Activated CD8-positive, alpha-beta memory T cell treated with anti-CD3 and anti-CD28 coated beads, Interleukin-2, amount 50 U/mL, for 48 hours (primary cell): Measurements from ENCODE around the gene PUS1.
"Not testable (repeated sequence)": the region's sequence is repeated elsewhere in the genome, so short reads cannot be mapped to it uniquely, and the experiment has no call there.

ENCODE experiments used
- DNase-seq: peaks from one replicate; pipeline ENCODE4 v3.0.0-alpha.2; 2020

PUS1 gene

DNA sequence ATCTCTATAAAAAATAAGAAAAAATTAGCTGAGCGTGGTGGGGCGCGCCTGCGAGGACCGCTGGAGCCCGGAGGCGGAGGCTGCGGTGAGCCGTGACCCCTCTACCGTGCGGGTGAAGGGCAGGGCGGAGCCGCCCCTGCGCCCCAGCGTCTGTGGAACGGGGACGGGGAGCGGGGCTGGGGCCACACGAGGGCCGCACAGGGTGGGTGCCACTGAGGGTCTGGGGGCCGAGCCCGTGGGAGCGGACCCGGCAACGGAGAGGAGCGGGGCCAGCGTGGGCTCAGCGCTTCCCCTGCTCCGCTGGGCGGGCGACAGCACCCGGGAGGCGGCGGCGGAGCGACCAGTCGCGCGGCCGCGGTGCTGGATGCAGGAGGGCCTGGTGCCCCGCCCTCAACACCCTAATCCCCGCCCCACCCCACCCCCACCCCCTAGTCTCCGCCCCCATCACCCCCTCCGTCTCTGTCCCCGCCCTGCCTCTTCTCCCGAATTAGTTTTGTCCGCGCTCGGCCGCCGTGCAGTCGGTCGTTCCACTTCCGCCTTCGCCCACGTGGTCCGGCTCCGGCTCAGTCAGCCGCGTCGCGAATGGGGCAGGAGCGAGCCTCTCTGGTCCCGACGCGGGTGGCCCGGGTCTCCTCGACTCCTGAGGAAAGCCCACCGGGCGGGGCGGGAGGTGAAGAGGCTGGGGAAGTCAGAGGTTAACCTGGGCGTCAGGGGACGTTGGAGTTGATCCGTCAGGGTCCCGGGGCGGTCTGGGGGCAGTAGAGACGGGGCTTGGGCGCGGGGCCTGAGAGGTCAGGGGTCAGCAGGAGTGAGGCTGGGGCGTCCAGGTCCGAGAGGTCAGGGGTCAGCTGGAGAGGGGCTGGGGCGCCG, at the start of gene PUS1:
Gene PUS1, plus strand, starts transcription at position 566 of the 870 bp plus-strand sequence. CDS start 447 bp downstream, outside the sequence.
- DNase-seq = peak; percentile 95

DNA sequence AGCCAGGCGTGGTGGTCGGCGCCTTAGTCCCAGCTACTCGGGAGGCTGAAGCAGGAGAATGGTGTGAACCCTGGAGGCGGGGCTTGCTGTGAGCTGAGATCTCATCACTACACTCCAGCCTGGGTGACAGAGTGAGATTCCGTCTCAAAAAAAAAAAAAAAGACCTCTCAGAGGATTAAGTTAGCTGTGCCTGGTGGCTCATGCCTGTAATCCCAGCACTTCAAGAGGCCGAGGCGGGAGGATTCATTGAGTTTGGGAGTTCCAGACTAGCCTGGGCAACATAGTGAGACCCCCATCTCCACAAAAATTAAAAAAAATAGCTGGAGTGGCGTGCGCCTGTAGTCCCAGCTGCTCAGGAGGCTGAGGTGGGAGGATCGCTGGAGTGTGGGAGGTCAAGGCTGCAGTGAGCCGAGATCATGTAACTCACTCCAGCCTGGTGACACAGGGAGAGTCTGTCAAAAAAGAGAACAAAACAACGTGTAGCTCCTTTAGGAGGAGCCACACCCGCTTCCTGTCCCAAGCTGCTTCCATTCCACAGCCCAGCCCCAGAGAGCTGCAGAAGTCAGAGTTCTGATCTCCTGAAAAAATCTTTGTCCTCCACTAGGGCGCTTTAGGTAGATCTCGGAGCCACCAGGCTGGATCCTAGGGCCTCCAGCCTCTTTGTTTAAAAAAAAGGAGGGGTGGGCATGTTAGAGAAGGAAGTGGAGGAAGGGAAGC, 46.1 kb upstream of the PUS1 start:
- DNase-seq = no peak

DNA sequence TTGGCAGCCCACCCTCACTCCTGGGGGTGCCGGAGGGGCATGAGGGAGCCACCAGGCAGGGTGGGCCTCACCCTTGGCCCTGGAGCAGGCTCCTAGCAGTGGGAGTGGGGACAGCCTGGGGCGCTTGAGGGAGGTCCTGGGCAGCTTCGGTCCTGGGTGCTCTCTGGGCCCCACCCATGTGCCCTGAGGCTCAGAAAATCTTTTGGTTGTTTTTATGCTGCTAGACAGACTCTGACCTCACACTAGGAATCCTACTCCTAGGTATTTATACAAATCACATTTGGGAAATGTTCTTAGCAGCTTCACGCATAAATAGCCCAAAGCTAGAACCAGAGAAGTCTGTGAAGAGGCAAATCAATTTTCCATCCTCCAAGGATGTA, 45.6 kb upstream of the PUS1 start:
- DNase-seq = no peak

DNA sequence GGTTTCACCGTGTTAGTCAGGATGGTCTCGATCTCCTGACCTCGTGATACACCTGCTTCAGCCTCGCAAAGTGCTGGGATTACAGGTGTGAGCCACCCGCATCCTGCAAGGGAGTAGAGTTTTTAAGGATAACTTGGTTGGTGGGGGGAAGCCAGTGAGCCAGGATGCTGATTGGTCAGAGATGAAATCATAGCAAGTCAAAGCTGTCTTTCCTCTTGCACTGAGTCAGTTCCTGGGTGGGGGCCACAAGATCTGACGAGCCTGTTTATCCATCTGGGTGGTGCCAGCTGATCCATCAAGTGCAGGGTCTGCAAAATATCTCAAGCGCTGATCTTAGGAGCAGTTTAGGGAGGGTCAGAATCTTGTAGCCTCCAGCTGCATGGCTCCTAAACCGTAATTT, 44.0 kb upstream of the PUS1 start:
- not testable (repeated sequence) for DNase-seq

DNA sequence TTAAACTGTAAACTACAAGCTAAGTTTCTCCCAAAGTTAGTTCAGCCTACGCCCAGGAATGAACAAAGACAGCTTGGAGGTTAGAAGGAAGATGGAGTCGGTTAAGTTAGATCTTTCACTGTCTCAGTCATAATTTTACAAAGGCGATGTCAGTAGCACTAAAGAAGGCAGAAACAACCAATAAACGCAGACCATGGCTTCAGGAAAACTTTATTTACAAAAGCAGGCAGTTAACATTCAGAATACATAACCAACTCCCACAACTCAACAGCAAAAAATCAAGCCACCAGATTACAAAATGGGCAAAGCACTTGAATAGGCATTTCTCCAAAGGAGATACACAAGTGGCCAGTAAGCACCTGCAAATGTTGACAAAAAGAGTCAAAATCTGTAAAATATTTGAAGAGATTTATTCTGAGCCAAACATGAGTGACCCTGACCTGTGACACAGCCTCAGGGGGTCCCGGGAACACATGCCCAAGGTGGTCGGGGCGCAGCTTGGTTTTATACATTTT, 43.5 kb upstream of the PUS1 start:
- no peak for DNase-seq

DNA sequence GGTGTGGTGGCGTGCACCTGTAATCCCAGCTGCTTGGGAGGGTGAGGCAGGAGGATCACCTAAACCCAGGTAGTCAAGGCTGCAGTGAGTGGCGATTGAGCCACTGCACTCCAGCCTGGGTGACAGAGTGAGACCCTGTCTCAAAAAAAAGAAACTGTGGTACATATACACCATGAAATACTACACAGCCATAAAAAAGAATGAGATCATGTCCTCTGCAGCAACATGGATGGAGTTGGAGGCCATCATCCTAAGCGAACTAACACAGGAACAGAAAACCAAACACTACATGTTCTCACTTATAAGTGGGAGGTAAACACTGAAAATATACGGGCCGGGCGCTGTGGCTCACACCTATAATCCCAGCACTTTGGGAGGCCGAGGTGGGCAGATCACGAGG, 37.4 kb upstream of the PUS1 start:
- DNase-seq = not testable (repeated sequence)

DNA sequence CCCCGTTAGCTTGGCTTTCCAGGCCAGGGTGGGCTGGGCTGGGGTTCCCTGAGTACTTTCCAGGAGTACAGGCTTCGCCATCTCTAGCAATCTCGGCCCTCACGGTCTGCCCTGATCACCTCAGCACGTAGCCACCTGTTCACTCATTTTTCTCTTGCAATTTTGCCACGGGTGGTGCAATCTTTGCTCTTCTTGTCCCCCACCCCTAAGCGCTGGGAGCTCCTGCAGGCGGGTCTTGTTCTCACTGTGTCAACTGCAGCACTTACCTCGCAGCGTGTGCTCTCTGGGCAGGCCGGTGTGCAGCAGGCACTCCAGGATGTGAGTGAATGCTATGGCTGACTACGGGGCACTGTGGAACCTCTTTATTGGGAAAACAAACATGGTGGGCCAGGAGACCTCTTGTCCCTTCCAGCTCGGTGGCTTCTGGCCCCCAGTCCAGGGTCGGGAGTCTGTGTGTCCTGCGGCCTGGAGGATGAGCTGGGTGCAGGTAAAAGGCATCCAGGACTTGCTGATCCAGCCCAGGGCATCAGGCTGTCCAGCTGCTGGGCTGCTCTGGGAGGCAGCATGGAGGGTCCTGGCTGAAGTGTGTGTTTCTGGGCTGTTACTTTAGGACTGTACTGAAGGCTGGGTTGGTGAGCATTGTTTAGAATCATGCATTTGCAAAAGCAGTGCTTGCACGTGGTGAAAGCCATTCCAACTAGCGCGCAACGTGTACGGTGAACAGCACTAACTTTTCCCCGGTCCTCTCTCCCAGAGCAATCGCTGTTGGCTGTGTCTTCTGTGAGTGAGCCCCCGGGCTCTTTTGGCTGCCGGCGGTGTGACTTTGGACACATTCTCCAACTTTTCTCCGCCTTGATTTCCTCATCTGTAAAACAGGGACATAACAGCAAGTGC, 36.1 kb upstream of the PUS1 start:
- DNase-seq = no peak

DNA sequence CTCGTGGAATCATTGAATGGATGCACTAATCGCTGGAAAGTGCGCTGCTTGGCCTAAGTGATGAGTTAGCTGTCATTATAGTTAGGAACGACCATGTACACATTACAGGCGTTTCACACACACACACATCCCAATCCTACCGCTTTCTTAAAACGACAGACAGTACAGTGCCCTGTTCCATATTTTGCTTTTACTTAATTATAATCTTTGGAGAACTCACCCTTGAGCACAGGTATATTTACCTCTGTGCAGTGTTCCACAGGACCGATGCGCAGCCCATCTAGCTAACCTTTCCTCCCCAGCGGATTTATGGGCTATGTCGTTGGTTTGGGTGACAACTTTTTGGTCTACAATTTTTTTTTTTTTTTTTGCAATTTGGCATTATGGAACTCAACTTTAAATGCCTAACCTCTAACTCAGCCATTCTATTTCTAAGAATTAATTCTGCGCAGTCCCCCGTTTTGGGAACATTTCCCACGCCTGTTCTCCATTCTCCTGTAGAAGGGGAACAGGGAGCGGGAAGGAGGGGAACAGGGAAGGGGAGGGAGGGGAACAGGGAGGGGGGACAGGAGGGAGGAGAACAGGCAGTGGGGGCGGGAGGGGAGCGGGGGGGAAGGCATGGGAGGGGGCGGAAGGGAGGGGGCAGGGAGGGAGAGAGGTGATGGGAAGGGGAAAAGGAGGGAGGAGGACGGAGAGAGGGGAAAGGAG, 35.3 kb upstream of the PUS1 start:
- no peak for DNase-seq

DNA sequence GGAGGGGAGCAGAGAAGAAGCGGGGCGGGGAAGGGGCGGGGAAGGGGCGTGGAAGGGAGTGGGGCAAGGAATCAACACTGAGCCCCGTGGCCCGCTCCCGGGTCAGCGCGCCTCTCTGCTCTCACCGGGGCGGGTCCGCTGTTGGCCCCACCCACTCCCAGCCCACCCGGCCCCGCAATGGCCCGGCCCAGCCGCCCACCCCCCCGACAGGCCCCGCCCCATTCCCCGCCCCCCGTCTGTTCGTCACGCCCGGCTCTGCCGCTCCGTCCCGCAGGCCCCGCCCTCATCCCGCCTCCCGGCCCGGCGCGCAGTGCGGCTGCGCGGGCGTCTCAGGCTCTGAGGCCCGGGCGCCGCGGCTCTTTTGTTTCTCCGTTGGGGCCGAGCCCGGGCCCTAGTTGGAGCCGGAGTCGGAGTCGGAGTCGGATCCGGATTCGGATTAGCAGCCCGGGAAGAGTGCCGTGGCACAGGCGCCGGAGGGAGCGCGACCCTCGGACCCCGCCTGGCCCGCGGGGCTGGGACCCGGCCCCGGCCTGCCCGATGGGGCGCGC, 34.7 kb upstream of the PUS1 start, which contains the start of gene ULK1:
Gene ULK1, plus strand, starts transcription at position 310 of the 548 bp plus-strand sequence. CDS start 380 bp downstream, outside the sequence.
- peak; percentile 97 for DNase-seq

DNA sequence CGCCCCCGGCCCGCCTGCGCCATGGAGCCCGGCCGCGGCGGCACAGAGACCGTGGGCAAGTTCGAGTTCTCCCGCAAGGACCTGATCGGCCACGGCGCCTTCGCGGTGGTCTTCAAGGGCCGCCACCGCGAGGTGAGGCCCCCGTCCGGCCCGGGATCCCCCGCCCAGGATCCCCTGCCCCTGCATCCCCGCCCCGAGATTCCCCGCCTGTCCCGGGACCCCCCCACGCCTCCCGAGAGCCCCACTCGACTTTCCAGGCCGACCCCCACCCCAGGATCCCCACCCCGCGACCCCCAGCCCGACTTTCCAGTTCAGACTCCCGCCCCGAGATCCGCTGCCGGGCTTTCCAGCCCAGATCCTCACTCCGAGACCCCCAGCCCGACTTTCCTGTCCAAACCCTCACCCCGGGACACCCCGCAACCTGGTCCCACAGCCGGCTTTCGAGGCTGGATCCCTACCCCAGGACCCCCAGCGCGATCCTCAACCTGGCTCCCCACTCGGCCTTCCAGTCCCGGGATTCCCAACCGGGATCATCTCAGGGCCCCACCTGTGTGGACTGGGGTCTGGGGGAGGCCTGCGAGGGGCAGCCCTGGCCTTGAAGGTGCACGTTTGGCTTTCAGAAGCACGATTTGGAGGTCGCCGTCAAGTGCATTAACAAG, 34.0 kb upstream of the PUS1 start:
- DNase-seq = no peak

DNA sequence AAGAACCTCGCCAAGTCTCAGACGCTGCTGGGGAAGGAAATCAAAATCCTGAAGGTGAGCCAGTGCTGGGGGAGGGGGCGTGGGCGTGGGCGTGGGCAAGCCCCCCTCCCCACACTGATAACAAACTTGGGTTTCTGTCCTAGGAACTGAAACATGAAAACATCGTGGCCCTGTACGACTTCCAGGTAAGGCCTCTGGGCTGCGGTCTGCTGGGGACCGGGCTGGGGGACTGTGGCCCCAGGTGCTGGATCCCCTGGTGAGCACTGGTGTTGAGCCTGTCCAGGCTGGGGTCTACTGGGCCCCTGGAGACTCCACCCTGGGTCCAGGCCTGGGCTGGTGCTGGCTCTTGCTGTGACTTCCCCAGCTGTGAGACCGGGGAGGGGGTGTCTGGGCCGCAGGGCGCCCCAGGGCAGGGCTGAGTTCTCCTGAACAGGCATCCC, 33.4 kb upstream of the PUS1 start:
- DNase-seq = no peak

DNA sequence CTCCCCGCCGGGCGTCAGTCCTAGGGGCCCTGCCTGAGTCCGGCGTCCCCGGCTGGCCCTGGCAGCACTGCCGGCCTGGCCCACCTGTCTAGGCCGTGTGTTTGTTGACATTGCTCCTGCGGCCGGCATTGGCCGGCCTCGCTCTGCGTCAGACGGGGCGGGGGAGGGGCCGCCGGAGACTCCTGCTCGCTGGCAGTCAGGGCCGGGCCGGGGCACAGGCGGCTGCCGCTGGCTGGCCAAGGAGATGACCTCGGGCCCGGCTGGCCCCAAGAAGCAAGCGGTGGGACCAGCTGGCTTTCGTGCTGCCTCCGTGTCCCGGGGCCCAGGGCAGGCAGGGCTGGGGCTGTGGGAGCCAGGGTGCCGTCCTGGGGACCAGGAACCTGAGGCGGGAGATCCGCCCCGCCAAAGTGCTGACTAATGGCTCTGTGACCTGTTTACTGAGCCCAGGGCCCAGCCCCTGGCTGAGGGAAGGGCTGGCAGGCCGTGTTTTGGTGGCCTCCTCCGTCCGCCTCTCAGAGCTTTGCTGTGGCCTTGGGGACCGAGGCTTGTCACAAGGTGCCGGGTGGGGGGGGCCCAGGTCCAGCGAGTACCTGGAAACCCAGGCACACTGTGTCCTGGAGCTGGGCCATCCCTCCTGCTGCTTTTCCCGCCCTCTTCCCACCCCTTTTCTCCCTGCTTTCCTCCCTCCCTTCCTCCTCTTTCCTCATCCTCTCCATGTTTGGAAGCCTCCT, 32.8 kb upstream of the PUS1 start:
- DNase-seq = peak; percentile 85

DNA sequence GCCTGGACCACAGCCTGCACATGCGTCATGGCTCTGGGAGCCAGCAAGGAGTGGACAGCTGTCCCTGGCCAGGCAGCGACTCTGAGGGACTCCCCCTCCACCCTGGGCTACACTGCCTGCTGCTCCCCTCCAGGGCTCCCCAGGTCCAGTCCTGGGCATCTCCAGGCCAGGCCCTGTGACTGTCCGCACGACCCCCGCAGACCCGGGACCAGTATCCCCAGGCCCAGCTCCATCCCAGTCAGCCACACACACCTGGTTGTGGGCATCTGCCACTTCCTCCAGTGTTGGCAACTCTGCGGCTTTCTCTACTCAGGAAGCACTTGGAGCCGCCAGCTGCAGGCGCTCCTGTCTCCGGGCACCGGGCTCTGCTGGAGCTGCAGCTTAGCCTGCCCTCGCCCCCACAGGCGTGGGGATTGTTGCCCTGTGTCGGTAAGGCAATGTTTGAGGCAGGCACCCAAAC, 32.2 kb upstream of the PUS1 start:
- no peak for DNase-seq

DNA sequence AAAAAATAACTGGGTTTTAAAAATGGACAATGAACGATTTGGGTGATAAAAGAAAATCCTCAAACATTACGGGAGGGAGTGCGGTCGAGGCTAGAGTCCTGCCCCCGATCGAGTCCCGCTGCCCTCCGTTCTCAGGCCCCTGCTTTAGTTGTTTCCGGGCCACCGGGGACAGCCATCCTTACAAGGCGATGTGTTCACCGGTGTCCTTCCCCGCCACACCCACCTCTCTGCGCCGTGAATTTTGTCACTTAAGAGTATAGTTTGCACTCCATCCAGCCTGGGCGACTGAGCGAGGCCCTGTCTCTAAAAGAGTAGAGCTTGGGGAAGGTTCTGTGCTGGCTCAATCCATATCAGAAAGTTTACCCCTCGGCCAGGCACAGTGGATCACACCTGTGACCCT, 31.8 kb upstream of the PUS1 start:
- DNase-seq = no peak

DNA sequence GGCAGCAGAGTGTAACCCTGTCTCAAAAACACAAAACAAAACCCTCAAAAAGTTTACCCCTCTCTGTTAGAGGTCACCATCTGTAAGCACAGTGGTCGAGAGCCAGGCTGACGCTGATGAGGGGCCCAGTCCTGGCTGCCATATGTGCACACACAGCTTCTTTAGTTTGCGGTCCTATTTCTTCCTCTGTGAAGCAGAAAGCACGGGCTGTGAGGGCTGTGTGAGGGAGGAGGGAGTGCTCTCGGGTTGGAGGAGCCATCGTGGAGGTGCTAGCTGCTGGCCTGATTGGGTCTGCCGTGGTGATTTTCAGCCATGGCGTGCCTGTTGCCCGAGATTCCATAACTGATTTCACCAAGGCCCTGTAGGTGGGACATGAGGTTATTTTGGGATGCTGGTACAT, 31.2 kb upstream of the PUS1 start:
- no peak for DNase-seq

DNA sequence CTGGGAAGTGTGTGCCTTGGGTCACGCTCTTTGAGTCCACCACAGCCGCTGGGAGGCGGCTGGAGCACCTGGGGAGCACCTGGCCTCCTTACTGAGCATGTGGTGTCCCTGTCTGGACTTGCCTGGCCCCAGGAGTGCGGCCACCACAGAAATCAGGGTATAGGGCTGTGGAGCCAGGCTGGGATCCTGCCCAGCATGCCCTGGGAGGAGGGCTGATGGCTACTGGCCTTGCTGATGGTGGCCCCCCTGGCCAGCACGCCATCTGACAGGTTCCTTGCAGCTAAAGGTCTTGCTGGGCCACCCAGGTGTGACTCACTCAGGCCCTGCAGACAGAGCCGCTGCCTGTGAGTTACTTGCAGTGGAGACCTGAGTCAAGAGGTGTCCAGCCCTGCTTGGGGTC, 28.7 kb upstream of the PUS1 start:
- no peak for DNase-seq

DNA sequence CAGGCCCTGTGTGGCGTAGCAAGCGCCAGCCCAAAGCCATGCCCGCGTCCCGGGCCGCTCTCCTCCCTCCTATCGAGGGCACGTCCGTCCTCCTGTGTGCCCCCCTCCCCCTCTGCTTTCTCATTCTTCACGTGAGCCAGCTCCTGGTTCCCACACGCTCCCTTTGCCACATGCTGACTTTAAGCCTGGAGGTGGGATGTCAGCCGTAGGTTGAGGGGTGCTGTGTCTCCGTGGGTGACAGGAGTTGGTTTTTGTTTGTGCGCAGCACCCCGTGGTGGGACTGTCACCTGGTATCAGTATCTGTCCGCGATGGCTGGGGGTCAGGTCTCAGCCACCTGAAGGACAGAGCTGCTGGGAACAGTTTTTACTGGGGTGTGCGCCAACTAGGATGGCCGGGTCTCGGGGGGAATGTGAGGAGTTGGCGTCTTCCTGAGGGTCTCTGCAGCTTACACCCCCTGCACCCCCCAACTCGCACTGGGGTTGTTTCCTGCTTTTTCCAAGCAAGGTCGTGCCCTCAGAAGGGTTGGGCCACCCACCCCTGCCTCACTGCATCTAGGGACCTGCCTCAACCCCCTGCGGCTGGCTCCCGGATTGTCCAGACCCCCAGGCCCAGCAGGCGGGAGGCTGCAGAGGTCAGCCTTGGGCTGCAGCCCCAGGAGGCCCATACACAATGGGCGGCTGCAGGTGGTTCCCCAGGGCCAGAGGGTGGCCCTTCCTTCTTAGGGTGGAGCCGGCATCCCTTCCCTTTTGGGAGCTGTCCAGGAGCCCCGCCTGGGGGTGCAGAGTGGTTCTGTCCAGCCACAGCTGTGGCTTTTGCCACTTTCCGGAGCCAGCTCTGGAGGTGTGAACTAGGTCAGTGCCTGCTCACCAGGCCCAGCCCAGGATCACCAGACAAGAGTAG, 27.4 kb upstream of the PUS1 start:
- DNase-seq = no peak

DNA sequence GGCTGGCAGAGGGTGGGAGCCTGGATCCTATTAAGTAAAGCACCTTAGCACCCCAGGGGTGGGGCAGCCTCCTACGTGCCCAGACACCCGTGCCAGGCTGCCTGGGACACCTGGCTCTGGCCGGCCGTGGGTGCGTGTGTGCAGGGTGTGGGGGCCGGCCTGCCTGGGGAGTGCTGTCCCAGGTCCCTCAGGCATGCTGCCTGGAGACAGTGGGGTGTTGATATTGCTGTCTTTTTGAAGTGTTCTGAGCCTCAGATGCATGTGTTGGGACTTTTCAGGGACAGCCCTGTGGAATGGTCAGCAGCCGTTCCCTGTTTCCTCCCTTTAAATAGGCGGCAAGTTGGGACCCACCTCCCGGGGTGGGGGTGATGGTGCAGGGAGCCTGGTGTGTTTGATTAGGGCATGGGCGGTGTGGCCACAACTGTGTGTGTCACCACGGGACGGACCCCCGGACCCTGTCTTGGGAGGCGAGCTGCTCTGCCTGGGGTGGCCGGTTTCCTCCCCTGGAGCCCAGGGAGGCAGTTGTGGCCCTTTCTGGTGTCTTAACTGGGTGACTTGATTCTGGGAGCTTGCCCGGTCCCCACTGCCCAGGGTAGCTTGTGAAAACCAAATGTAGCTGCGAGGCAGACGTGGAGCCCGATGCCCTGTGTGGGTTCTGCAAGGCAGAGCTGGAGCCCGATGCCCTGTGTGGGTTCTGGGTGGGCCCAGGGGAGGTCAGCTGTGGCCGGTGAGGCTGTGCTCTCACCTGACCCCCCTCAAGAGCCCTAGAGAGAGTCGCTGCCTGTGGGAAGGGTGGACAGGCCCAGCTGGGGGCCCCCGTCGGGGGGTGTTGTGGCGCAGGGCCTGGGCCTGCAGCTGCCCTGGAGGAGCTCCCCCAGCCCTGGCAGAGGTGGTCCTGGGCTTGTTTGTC, 26.5 kb upstream of the PUS1 start:
- no peak for DNase-seq
